Psoas muscle (tissue), 8 donors: ENCODE data around the gene FRRS1L. TPM values are rescaled to one million over a fixed set of nuclear protein-coding genes. Genes with fewer than 3 reads are reported as not detected.

Experiments
- ATAC-seq, 4 donors: fragments of 200-7000 bp; cut with Tn5 transposase; one replicate each; pipeline ENCODE4 v1.9.1; 2020; ENCODE audit warnings: moderate library complexity in 3 of 4, mild to moderate bottlenecking in 2 of 4
- DNase-seq, 2 donors: peaks; one replicate each; pipeline ENCODE4 v3.0.0-alpha.2; 2020
- H3K27ac ChIP-seq: fragments of 200-600 bp; one replicate; pipeline ENCODE4 v1.8.0; 2022
- H3K27me3 ChIP-seq, 3 donors: fragments of 200-600 bp in 1 of 3; one replicate each; pipeline versions ENCODE4 v1.6.1 to v1.8.0; 2013 to 2022; ENCODE audit warnings: low read length in 2 of 3, mild to moderate bottlenecking in 2 of 3, moderate library complexity in 1 of 3; ENCODE audit not compliant: insufficient read depth in 3 of 3
- H3K36me3 ChIP-seq, 2 donors: fragments of 200-600 bp in 1 of 2; one replicate each; pipeline versions ENCODE4 v1.6.1 to v1.8.0; 2013 to 2022; ENCODE audit warnings: low read depth in 1 of 2, mild to moderate bottlenecking in 1 of 2, moderate library complexity in 1 of 2; ENCODE audit not compliant: insufficient read depth in 1 of 2
- H3K4me1 ChIP-seq: fragments of 200-600 bp; one replicate; pipeline ENCODE4 v1.8.0; 2022
- H3K4me3 ChIP-seq: fragments of 200-600 bp; one replicate; pipeline ENCODE4 v1.8.0; 2022; ENCODE audit warnings: mild to moderate bottlenecking
- H3K9me3 ChIP-seq: fragments of 200-600 bp; one replicate; pipeline ENCODE4 v1.8.0; 2022
- CTCF ChIP-seq: fragments of 200-600 bp; IDR thresholded peaks from one replicate; pipeline ENCODE4 v1.8.0; 2022; ENCODE audit warnings: antibody characterized with exemption
- WGBS, 3 donors: extraction: QIAGEN DNeasy Blood & Tissue Kit; methylation state at CpG; one replicate each; pipeline versions ENCODE4 v1.1.6 to v1.1.7; 2013; 5-methylcytosine and 5-hydroxymethylcytosine counted together
- intact Hi-C, 2 donors: fragments of 100-400 bp; cut with DNase I; formaldehyde crosslinking; loops; one replicate each; pipeline versions ENCODE4 v1.11.0 to v1.14.2; 2022
- long read RNA-seq, 2 donors: library from polyadenylated mRNA; unstranded; transcript quantifications; one replicate each; pipeline ENCODE4 v2.0.0, GENCODE V29; 2021
- polyA plus RNA-seq, 3 donors: library from polyadenylated mRNA; stranded (reverse); fragments of 200-250 nt; gene quantifications; one replicate each; pipeline ENCODE4 v1.2.3, GENCODE V29; 2013
- total RNA-seq, 4 donors: library from RNA; stranded (reverse); fragmentation: NEBNext Ultra II Directional in 2 of 4; extraction: Animal tissue kit (Norgen Biotek cat#: 25700) in 2 of 4; gene quantifications; one replicate each; pipeline versions ENCODE4 v1.2.1 to v1.2.4, GENCODE V29; 2021 to 2023
- donor health status: healthy with polysubstance abuse.
- donor health status: DM: no; HTN: no; CAD: no; lungs with moderate emphysema.
- donor health status: Bipolar disorder and iron deficiency.
- donor health status: healthy.
- donor health status: DM: yes; HTN: yes; CAD: no.
- donor health status: DM: no; HTN: no; CAD: no.
- donor health status: DM: no; HTN: no; CAD: no.
- donor health status: DM: yes; HTN: yes; CAD: no.

Gene FRRS1L
- total RNA-seq (under 1 TPM in 1 of 4 donors, not detected in 3; 0.04 TPM), polyA plus RNA-seq (under 1 TPM in 2 of 3 donors, not detected in 1; under 0.01 to 0.01 TPM)
- long read RNA-seq, donor 1 = 0 reads
- long read RNA-seq, donor 2 = 0 reads

GRCh38 chr9:109166771-109167601 is at the start of gene FRRS1L:
Gene FRRS1L (minus strand): TSS chr9:109167249. CDS start chr9:109167138, 111 bp downstream.
- H3K4me1 ChIP-seq = no peaks in the 10 kb centered on the region
- H3K4me3 ChIP-seq = no peak within 1 kb of the TSS
- H3K36me3 ChIP-seq = no peaks in the 10 kb centered on the region
- TF ChIP-seq CTCF = no peak
- intact Hi-C loops = no loop called here
- H3K9me3 ChIP-seq = no peaks in the 10 kb centered on the region
- H3K27me3 ChIP-seq = peaks cover 9 to 34% (median 10%) of the 10 kb centered on the region in 3 donors
- WGBS, 3 donors = 5 to 9% (median 7%) methylated on average over 30 to 85 of the region's 86 CpGs
- no peak for DNase-seq
- no peak for ATAC-seq
- H3K27ac ChIP-seq = no peak within 1 kb of the TSS

- intact Hi-C loops = no loop called here
- DNase-seq (no peak), ATAC-seq (no peak)
- H3K4me3 ChIP-seq = no peak overlapping the region
- no peaks in the 10 kb centered on the region for H3K4me1 ChIP-seq
- 86 to 95% (median 94%) methylated on average over 6 of the region's 6 CpGs for whole genome bisulfite sequencing, 3 donors
- no peak overlapping the region for H3K27ac ChIP-seq
- H3K9me3 ChIP-seq = no peaks in the 10 kb centered on the region
- TF ChIP-seq CTCF = no peak
- no peaks in the 10 kb centered on the region for H3K36me3 ChIP-seq
- H3K27me3 ChIP-seq = peaks cover 0 to 4% (median 0%) of the 10 kb centered on the region in 3 donors
Measured at GRCh38 chr9:109214414-109214813, 47.4 kb upstream of the FRRS1L start.

- no peaks in the 10 kb centered on the region for H3K9me3 ChIP-seq
- H3K27ac ChIP-seq = no peak overlapping the region
- no peaks in the 10 kb centered on the region for H3K27me3 ChIP-seq
- no peak for DNase-seq
- no peak overlapping the region for H3K4me3 ChIP-seq
- no peak for TF ChIP-seq CTCF
- intact Hi-C loops = no loop called here
- H3K36me3 ChIP-seq = no peaks in the 10 kb centered on the region
- ATAC-seq = no peak
- WGBS, 3 donors = 69 to 76% (median 71%) methylated on average over 11 of the region's 11 CpGs
- no peaks in the 10 kb centered on the region for H3K4me1 ChIP-seq
Measured at GRCh38 chr9:109213285-109214121, 46.5 kb upstream of the FRRS1L start.

GRCh38 chr9:109212768-109213167 is 45.7 kb upstream of the FRRS1L start:
- WGBS, 3 donors = 49 to 68% (median 49%) methylated on average over 4 of the region's 4 CpGs
- TF ChIP-seq CTCF = no peak
- intact Hi-C loops = no loop called here
- ATAC-seq = no peak
- Histone ChIP-seq H3K9me3 (no peaks in the 10 kb centered on the region), H3K36me3 (no peaks in the 10 kb centered on the region), H3K27ac (no peak overlapping the region), H3K4me3 (no peak overlapping the region), H3K4me1 (no peaks in the 10 kb centered on the region), H3K27me3 (no peaks in the 10 kb centered on the region)
- DNase-seq = no peak
